ENCODE measurements around the gene CCL7.

DNA sequence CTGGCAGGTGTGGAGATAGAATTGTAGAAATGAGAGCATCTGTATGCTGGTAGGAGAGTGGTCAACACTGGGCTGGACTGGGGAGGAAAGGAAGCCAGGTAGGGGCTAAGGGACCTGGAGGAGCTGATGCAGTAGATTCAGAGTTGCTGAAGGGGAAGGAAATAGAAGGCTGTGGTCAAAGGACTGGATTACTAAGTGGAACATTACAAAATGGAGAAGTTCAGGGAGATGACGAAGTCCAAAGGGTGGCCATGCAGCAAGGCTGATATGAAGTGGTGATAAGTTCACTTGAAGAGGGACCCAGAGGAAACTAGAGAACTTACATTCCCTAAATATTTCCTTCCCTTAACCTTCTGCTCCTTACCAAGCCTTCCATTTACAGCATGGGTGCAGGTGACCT is 23.6 kb upstream of the CCL7 start:
- TF ChIP-seq, protein P1, sequence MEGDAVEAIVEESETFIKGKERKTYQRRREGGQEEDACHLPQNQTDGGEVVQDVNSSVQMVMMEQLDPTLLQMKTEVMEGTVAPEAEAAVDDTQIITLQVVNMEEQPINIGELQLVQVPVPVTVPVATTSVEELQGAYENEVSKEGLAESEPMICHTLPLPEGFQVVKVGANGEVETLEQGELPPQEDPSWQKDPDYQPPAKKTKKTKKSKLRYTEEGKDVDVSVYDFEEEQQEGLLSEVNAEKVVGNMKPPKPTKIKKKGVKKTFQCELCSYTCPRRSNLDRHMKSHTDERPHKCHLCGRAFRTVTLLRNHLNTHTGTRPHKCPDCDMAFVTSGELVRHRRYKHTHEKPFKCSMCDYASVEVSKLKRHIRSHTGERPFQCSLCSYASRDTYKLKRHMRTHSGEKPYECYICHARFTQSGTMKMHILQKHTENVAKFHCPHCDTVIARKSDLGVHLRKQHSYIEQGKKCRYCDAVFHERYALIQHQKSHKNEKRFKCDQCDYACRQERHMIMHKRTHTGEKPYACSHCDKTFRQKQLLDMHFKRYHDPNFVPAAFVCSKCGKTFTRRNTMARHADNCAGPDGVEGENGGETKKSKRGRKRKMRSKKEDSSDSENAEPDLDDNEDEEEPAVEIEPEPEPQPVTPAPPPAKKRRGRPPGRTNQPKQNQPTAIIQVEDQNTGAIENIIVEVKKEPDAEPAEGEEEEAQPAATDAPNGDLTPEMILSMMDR (IDR thresholded peaks at IDR 0.05; ENCODE audit: low read length) = no peak
- no peak for TF ChIP-seq EZH2 (IDR thresholded peaks at IDR 0.05; ENCODE audit: borderline replicate concordance, low read length)
